Adrenal gland (tissue), 5 donors: ENCODE results near the gene PHF3.

Experiments used
- POLR2A ChIP-seq, 2 donors: fragments of 450-650 bp; IDR thresholded peaks; one replicate each; pipeline ENCODE4 v1.6.1; 2017; ENCODE audit warnings: antibody characterized with exemption in 2 of 2, mild to moderate bottlenecking in 2 of 2, moderate library complexity in 1 of 2
- TF ChIP-seq, protein P1 (sequence below), 6 experiments: fragments of 450-650 bp in 4 of 6; fragments of 200-600 bp in 2 of 6; sonication (generic) in 1 of 6; IDR thresholded peaks; 1 replicate in 5 of 6; 2 replicates in 1 of 6; pipeline versions ENCODE4 v1.5.1 to v1.8.0; 2016 to 2021; ENCODE audit warnings: antibody characterized with exemption in 6 of 6, mild to moderate bottlenecking in 2 of 6, moderate library complexity in 1 of 6
- donor health status: DM: no; HTN: no; CAD: no.

- TF ChIP-seq, protein P1, sequence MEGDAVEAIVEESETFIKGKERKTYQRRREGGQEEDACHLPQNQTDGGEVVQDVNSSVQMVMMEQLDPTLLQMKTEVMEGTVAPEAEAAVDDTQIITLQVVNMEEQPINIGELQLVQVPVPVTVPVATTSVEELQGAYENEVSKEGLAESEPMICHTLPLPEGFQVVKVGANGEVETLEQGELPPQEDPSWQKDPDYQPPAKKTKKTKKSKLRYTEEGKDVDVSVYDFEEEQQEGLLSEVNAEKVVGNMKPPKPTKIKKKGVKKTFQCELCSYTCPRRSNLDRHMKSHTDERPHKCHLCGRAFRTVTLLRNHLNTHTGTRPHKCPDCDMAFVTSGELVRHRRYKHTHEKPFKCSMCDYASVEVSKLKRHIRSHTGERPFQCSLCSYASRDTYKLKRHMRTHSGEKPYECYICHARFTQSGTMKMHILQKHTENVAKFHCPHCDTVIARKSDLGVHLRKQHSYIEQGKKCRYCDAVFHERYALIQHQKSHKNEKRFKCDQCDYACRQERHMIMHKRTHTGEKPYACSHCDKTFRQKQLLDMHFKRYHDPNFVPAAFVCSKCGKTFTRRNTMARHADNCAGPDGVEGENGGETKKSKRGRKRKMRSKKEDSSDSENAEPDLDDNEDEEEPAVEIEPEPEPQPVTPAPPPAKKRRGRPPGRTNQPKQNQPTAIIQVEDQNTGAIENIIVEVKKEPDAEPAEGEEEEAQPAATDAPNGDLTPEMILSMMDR (IDR thresholded peaks at IDR 0.05), result no peak
- TF ChIP-seq POLR2A (IDR thresholded peaks at IDR 0.05), result no peak
Measured at GRCh38 chr6:63609231-63609630, 26.4 kb upstream of the PHF3 start.
